HFFc6 (cell line): ENCODE measurements around the gene CCDC73. TPM values are rescaled to one million over a fixed set of nuclear protein-coding genes. Genes with fewer than 3 reads are reported as not detected.

ENCODE experiments used
- DNase-seq: peaks from one replicate; pipeline ENCODE4 v3.0.0-alpha.2; 2018
- H3K27ac Mint-ChIP-seq: 2 replicates; pipeline ENCODE4 v1.8.0; 2020; ENCODE audit warnings: mild to moderate bottlenecking, mixed read lengths
- H3K27me3 Mint-ChIP-seq: 2 replicates; pipeline ENCODE4 v1.8.0; 2021; ENCODE audit warnings: mild to moderate bottlenecking, moderate library complexity, mixed read lengths; ENCODE audit not compliant: insufficient read depth
- H3K36me3 Mint-ChIP-seq: 2 replicates; pipeline ENCODE4 v1.8.0; 2021; ENCODE audit warnings: low read depth, mixed read lengths
- H3K4me1 Mint-ChIP-seq: 2 replicates; pipeline ENCODE4 v1.8.0; 2020; ENCODE audit warnings: low read depth, mixed read lengths
- H3K4me3 Mint-ChIP-seq: 2 replicates; pipeline ENCODE4 v1.8.0; 2020; ENCODE audit warnings: mild to moderate bottlenecking, moderate library complexity, mixed read lengths
- H3K9me3 Mint-ChIP-seq: 2 replicates; pipeline ENCODE4 v1.8.0; 2020; ENCODE audit warnings: mild to moderate bottlenecking, mixed read lengths
- CTCF ChIP-seq: fragments of 200-600 bp; sonication (generic); IDR thresholded peaks from 2 replicates; pipeline ENCODE4 v1.5.0; 2021; ENCODE audit warnings: antibody characterized with exemption, mild to moderate bottlenecking
- total RNA-seq, 6 experiments: library from RNA; stranded (reverse); fragmentation: NEBNext Ultra II Directional; extraction: Animal tissue kit (Norgen Biotek cat#: 25700); gene quantifications; 2 replicates in 1 of 6; 3 replicates in 5 of 6; pipeline ENCODE4 v1.2.3, GENCODE V29; 2021

The CCDC73 gene
- total RNA-seq, 6 experiments from 2014 or later = not detected

- TF ChIP-seq CTCF = no peak
- H3K4me3 Mint-ChIP-seq = no peak overlapping the region
- H3K27ac Mint-ChIP-seq = no peak overlapping the region
- H3K4me1 Mint-ChIP-seq = peaks cover 9% of the 10 kb centered on the region; the same call in 1 of the 2 replicates
- DNase-seq = no peak
- H3K27me3 Mint-ChIP-seq = peaks cover 12% of the 10 kb centered on the region
- H3K9me3 Mint-ChIP-seq = no peaks in the 10 kb centered on the region
- no peaks in the 10 kb centered on the region for H3K36me3 Mint-ChIP-seq
These were observed 2.0 kb upstream of the CCDC73 start for GRCh38 chr11:32796425-32796824.

GRCh38 chr11:32792948-32793475, 1.4 kb downstream of the CCDC73 start:
- no peaks in the 10 kb centered on the region for H3K9me3 Mint-ChIP-seq
- DNase-seq = no peak
- H3K27ac Mint-ChIP-seq = no peak overlapping the region
- H3K4me3 Mint-ChIP-seq = 0 out of 2 replicates have a peak overlapping the region, but pooled peaks have one; percentile 29
- no peaks in the 10 kb centered on the region for H3K36me3 Mint-ChIP-seq
- H3K27me3 Mint-ChIP-seq = peaks cover 9% of the 10 kb centered on the region
- peaks cover 9% of the 10 kb centered on the region; the same call in 1 of the 2 replicates for H3K4me1 Mint-ChIP-seq
- peak; percentile 96 for TF ChIP-seq CTCF

GRCh38 chr11:32792111-32792947, 2.1 kb downstream of the CCDC73 start:
- no peak overlapping the region for H3K27ac Mint-ChIP-seq
- no peak for TF ChIP-seq CTCF
- no peaks in the 10 kb centered on the region for H3K9me3 Mint-ChIP-seq
- no peak overlapping the region for H3K4me3 Mint-ChIP-seq
- no peaks in the 10 kb centered on the region for H3K36me3 Mint-ChIP-seq
- peaks cover 9% of the 10 kb centered on the region for H3K27me3 Mint-ChIP-seq
- DNase-seq = no peak
- H3K4me1 Mint-ChIP-seq = peaks cover 9% of the 10 kb centered on the region; the same call in 1 of the 2 replicates

- Mint-ChIP-seq H3K9me3 (no peaks in the 10 kb centered on the region), H3K36me3 (no peaks in the 10 kb centered on the region), H3K4me1 (peaks cover 9% of the 10 kb centered on the region; the same call in 1 of the 2 replicates), H3K27me3 (peaks cover 9% of the 10 kb centered on the region), H3K27ac (no peak overlapping the region), H3K4me3 (no peak overlapping the region)
- TF ChIP-seq CTCF = no peak
- DNase-seq = no peak
These were observed 3.5 kb downstream of the CCDC73 start for GRCh38 chr11:32790916-32791315.

GRCh38 chr11:32786811-32787210, 7.7 kb downstream of the CCDC73 start:
- H3K36me3 Mint-ChIP-seq = no peaks in the 10 kb centered on the region
- DNase-seq = no peak
- no peak overlapping the region for H3K4me3 Mint-ChIP-seq
- no peak for TF ChIP-seq CTCF
- no peaks in the 10 kb centered on the region for H3K4me1 Mint-ChIP-seq
- no peak overlapping the region for H3K27ac Mint-ChIP-seq
- no peaks in the 10 kb centered on the region for H3K9me3 Mint-ChIP-seq
- H3K27me3 Mint-ChIP-seq = peaks cover 13% of the 10 kb centered on the region
